Epithelial cell of esophagus (primary cell): Measurements from ENCODE around the gene RIC8B.
"Not testable (repeated sequence)": the region's sequence is repeated elsewhere in the genome, so short reads cannot be mapped to it uniquely, and the experiment has no call there.

Source experiments
- DNase-seq: peaks from one replicate; pipeline ENCODE4 v3.0.0; 2010; ENCODE audit warnings: low read depth
- H3K4me3 ChIP-seq: 2 replicates; pipeline ENCODE4 v1.5.1; 2011; ENCODE audit warnings: mild to moderate bottlenecking, low read length, control low read depth
- TF ChIP-seq, protein P1 (sequence below): IDR thresholded peaks from 2 replicates; pipeline ENCODE4 v1.5.1; 2011; ENCODE audit warnings: low read depth, mild to moderate bottlenecking, low read length, control low read depth, inconsistent platforms; ENCODE audit not compliant: insufficient read depth; ENCODE audit errors: missing control alignments

Gene RIC8B, protein sequence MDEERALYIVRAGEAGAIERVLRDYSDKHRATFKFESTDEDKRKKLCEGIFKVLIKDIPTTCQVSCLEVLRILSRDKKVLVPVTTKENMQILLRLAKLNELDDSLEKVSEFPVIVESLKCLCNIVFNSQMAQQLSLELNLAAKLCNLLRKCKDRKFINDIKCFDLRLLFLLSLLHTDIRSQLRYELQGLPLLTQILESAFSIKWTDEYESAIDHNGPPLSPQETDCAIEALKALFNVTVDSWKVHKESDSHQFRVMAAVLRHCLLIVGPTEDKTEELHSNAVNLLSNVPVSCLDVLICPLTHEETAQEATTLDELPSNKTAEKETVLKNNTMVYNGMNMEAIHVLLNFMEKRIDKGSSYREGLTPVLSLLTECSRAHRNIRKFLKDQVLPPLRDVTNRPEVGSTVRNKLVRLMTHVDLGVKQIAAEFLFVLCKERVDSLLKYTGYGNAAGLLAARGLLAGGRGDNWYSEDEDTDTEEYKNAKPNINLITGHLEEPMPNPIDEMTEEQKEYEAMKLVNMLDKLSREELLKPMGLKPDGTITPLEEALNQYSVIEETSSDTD

DNA sequence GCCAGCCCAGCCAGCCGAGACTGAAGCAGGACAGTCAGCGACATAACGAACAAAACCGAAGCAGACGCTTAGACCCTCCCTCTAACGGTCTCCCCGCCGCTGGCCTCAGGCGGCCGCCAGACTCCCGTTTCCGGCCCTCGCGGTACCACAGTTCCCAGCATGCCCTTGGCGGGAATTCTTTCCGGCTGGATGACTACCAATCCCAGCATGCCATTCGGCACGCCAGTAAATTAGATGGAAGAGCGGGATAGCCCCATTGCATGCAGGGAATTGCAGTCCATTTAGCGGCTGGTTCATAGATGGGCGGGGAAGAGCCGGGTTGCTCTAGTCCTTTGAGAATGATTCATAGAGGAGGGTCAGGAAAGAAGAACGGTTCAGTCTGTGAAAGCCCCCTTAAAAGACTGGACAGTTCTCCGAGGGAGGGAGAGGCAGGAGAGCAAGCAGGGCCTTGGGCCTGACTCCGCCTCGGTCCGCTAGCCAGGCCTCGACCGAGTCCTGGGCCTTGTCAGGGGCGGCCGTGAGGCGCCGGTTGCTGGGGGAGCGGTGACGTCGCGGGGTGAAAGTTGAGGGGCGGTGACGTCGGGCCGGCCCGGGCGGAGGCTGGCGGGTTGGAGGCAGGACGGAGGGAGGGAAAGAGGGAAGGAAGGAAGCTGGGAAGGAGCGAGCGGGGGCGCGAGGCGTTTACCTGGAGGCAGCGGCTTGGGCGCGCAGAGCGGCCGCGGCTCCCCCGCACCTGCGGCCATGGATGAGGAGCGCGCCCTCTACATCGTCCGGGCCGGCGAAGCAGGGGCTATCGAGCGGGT lies at the start of gene RIC8B:
TSS of gene RIC8B (plus strand) at position 678 of the 803 bp plus-strand sequence. CDS start at position 742, 64 bp downstream.
- TF ChIP-seq, protein P1, sequence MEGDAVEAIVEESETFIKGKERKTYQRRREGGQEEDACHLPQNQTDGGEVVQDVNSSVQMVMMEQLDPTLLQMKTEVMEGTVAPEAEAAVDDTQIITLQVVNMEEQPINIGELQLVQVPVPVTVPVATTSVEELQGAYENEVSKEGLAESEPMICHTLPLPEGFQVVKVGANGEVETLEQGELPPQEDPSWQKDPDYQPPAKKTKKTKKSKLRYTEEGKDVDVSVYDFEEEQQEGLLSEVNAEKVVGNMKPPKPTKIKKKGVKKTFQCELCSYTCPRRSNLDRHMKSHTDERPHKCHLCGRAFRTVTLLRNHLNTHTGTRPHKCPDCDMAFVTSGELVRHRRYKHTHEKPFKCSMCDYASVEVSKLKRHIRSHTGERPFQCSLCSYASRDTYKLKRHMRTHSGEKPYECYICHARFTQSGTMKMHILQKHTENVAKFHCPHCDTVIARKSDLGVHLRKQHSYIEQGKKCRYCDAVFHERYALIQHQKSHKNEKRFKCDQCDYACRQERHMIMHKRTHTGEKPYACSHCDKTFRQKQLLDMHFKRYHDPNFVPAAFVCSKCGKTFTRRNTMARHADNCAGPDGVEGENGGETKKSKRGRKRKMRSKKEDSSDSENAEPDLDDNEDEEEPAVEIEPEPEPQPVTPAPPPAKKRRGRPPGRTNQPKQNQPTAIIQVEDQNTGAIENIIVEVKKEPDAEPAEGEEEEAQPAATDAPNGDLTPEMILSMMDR = peak; percentile 4
- peak within 1 kb of the TSS; percentile 87 for H3K4me3 ChIP-seq
- DNase-seq = peak; percentile 99

DNA sequence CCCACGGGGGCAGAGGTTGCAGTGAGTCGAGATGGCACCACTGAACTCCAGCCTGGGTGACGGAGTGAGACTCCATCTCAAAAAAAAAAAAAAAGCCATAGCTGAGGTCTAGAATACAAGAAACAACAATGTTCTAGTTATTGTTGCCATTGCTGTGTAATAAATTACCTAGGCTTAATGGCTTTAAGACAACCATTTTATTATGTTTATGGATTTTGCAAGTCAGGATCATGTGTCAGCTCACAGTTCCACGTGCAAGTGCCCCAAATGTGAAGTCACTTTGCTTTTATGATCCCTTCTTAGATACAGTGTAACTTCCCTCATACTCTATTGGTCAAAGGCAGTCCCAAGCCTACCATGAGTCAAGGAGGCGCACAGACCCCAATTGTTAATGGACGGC lies 49.5 kb upstream of the RIC8B start:
- no peak overlapping the region for H3K4me3 ChIP-seq
- DNase-seq = no peak
- TF ChIP-seq, protein P1 = no peak

DNA sequence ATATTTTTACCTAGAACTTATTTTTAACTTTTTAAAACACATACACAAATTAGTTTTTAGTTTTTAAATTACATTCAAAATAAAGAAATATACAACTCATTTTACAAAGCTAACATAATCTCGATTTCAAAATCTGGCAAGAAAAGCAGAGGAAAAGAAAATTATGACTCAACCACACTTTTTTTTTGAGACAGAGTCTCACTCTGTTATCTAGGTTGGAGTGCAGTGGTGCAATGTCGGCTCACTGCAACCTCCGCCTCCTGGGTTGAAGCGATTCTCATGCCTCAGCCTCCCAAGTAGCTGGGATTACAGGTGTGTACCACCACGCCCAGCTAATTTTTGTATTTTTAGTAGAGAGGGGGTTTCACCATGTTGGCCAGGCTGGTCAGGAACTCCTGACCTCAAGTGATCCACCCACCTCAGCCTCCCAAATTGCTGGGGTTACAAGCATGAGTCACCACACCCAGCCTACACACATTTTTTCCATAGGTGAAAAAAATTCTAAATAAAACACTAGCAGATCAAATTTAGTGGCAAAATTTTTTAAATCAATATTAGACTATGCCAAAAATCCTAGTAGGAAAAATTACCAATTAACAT lies 47.8 kb upstream of the RIC8B start:
- not testable (repeated sequence) for DNase-seq, H3K4me3 ChIP-seq

DNA sequence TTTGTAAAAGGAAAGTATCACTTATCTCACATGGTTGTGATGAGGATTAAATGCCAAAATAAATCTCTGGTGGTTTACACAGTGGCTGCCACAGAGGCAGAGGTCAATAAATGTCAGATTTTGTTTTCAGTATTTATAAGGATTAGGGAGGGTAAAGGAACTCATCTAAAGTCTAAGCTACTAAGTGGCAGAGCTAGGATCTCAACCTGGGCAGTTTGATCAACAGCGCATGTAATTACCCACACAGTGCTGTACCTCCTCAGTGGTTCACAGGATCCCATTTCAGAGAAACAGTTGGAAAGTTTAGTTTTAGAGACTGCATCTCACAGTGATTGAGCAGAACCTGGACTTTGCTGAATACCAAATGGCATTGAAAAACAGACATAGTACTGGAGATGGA lies 44.9 kb upstream of the RIC8B start:
- DNase-seq = no peak
- TF ChIP-seq, protein P1 = no peak
- no peak overlapping the region for H3K4me3 ChIP-seq

DNA sequence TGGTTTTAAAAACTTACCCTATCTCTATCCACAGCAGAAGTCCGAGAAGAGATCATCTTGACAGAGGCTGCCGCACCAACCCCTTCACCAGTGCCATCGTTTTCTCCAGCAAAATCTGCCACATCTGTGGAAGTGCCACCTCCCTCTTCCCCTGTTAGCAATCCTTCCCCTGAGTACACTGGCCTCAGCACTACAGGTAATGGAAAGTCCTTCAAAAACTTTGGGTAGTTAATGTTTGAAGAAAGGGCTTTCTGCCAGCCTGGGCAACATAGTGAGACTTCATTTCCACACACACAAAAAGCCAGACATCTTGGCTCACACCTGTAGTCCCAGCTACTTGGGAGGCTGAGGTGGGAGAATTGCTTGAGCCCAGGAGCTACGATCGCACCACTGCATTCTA lies 41.6 kb upstream of the RIC8B start:
- TF ChIP-seq, protein P1 = no peak
- DNase-seq = no peak
- H3K4me3 ChIP-seq = no peak overlapping the region

DNA sequence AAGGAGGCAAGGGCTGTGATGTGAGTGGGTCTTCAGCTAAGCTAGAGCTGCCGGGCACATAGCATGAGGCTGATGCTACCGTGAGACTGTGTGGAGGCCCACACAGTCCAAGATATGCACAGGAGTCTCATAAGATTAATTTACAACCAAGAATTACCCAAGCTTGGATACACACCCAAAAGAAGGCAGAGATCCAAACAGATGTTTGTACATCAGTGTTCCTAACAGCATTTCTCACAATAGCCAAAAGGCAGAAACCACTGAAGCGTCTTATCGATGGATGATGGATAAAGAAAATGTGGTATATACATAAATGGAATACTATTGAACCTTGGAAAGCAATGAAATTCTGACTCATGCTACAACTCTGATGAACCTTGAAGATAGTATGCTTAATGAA lies 40.8 kb upstream of the RIC8B start:
- TF ChIP-seq, protein P1 = no peak
- no peak overlapping the region for H3K4me3 ChIP-seq
- no peak for DNase-seq
